HCT116 (cell line): ENCODE results near the gene SLC16A3. TPM values are rescaled to one million over a fixed set of nuclear protein-coding genes. Genes with fewer than 3 reads are reported as not detected.

ENCODE experiments used
- ATAC-seq: fragments of 200-7000 bp; cut with Tn5 transposase; 2 replicates; pipeline ENCODE4 v1.9.1; 2020; ENCODE audit warnings: mild to moderate bottlenecking, moderate library complexity
- BruUV-seq: library from RNA; stranded (reverse); fragments of 400-500 nt; replicated peaks from 2 replicates; lab custom pipeline; 2021; lab: Mats Ljungman, UMichigan
- CTCF ChIA-PET: fragments of 300-600 bp; sonication (Branson Sonifier 250); formaldehyde crosslinking; loops from one replicate; lab custom pipeline; 2021; ENCODE audit warnings: antibody characterized with exemption; lab: Charles Lee
- POLR2A ChIA-PET: fragments of 300-600, 350-600 bp; sonication (Branson Sonifier 250); formaldehyde crosslinking; loops from one replicate; lab custom pipeline; 2021; ENCODE audit warnings: antibody characterized with exemption; lab: Charles Lee
- RAD21 ChIA-PET, 2 experiments: fragments of 300-600 bp; sonication (Branson Sonifier 250); formaldehyde crosslinking; loops; one replicate each; lab custom pipeline; 2023; ENCODE audit warnings: low total read pairs in 2 of 2; ENCODE audit not compliant: uncharacterized antibody in 2 of 2, unreplicated experiment in 2 of 2, low non-redundant PET in 1 of 2; lab: Charles Lee
- DNase-seq: peaks from one replicate; pipeline ENCODE4 v3.0.0-alpha.2; 2010; ENCODE audit warnings: low read depth, low spot score
- H2AFZ ChIP-seq: fragments of 200-600 bp; shearing (Covaris generic), sonication (generic); 2 replicates; pipeline ENCODE4 v1.6.1; 2017; ENCODE audit warnings: low read depth, mixed run types, mixed read lengths, antibody characterized with exemption, low read length; ENCODE audit not compliant: poor library complexity, severe bottlenecking
- H3K27ac ChIP-seq: 2 replicates; pipeline ENCODE4 v1.5.1; 2012; ENCODE audit warnings: low read depth, low read length
- H3K27me3 ChIP-seq: fragments of 200-600 bp; sonication (generic); 2 replicates; pipeline ENCODE4 v1.6.1; 2016; ENCODE audit warnings: mixed run types, low read length, mixed read lengths; ENCODE audit not compliant: insufficient read depth
- H3K36me3 ChIP-seq, 2 experiments: fragments of 200-500 bp in 1 of 2; fragments of 200-600 bp in 1 of 2; sonication (Bioruptor generic) in 1 of 2; sonication (generic) in 1 of 2; 2 replicates each; pipeline versions ENCODE4 v1.5.1 to v1.6.1; 2014 to 2016; ENCODE audit warnings: low read length in 2 of 2, inconsistent platforms in 1 of 2, mixed read lengths in 1 of 2, mixed run types in 1 of 2; ENCODE audit not compliant: insufficient read depth in 2 of 2, control insufficient read depth in 1 of 2
- H3K4me1 ChIP-seq, 2 experiments: fragments of 200-600 bp in 1 of 2; sonication (generic) in 1 of 2; 2 replicates each; pipeline versions ENCODE4 v1.5.1 to v1.6.1; 2012 to 2017; ENCODE audit warnings: low read length in 2 of 2, inconsistent platforms in 1 of 2, mild to moderate bottlenecking in 1 of 2, mixed read lengths in 1 of 2, mixed run types in 1 of 2, moderate library complexity in 1 of 2; ENCODE audit not compliant: insufficient read depth in 2 of 2, control insufficient read depth in 1 of 2
- H3K4me2 ChIP-seq: fragments of 200-600 bp; sonication (generic); 2 replicates; pipeline ENCODE4 v1.6.1; 2017; ENCODE audit warnings: mixed run types, low read length, mixed read lengths
- H3K4me3 ChIP-seq, 2 experiments: fragments of 200-600 bp in 1 of 2; sonication (generic) in 1 of 2; replicated peaks in 1 of 2; 2 replicates each; pipeline ENCODE4 v1.5.1; 2011 to 2016; ENCODE audit warnings: low read length in 2 of 2, control low read depth in 1 of 2, low read depth in 1 of 2, mild to moderate bottlenecking in 1 of 2, mixed read lengths in 1 of 2, mixed run types in 1 of 2
- H3K79me2 ChIP-seq: fragments of 200-600 bp; sonication (generic); 2 replicates; pipeline ENCODE4 v1.6.1; 2017; ENCODE audit warnings: mild to moderate bottlenecking, mixed run types, low read length, moderate library complexity, mixed read lengths; ENCODE audit not compliant: insufficient read depth
- H3K9ac ChIP-seq: fragments of 200-600 bp; sonication (generic); 2 replicates; pipeline ENCODE4 v1.6.1; 2016; ENCODE audit warnings: low read length, mixed read lengths
- H3K9me2 ChIP-seq: fragments of 200-600 bp; sonication (generic), shearing (Covaris generic); 2 replicates; pipeline ENCODE4 v1.6.1; 2017; ENCODE audit warnings: mixed run types, mild to moderate bottlenecking, moderate library complexity; ENCODE audit not compliant: insufficient read depth
- H3K9me3 ChIP-seq, 2 experiments: fragments of 200-500 bp in 1 of 2; fragments of 200-600 bp in 1 of 2; sonication (Bioruptor generic) in 1 of 2; sonication (generic) in 1 of 2; 2 replicates each; pipeline ENCODE4 v1.6.1; 2014 to 2017; ENCODE audit warnings: low read length in 2 of 2, mixed read lengths in 2 of 2, inconsistent platforms in 1 of 2, low read depth in 1 of 2, mild to moderate bottlenecking in 1 of 2, mixed run types in 1 of 2, moderate library complexity in 1 of 2; ENCODE audit not compliant: control insufficient read depth in 1 of 2, insufficient read depth in 1 of 2
- H4K20me1 ChIP-seq: fragments of 200-600 bp; sonication (generic), shearing (Covaris generic); 2 replicates; pipeline ENCODE4 v1.6.1; 2017; ENCODE audit warnings: mixed run types, mild to moderate bottlenecking, moderate library complexity; ENCODE audit not compliant: insufficient read depth
- ATF3 ChIP-seq: IDR thresholded peaks from 2 replicates; pipeline ENCODE4 v1.6.1; 2012
- CBX3 ChIP-seq: IDR thresholded peaks from 2 replicates; pipeline ENCODE4 v1.6.1; 2012; ENCODE audit warnings: low read depth
- CEBPB ChIP-seq: IDR thresholded peaks from 2 replicates; pipeline ENCODE4 v1.6.1; 2012; ENCODE audit warnings: low read depth
- EGR1 ChIP-seq: IDR thresholded peaks from 2 replicates; pipeline ENCODE4 v1.6.1; 2012; ENCODE audit warnings: low read depth
- EZH2 ChIP-seq: fragments of 200-600 bp; sonication (generic); IDR thresholded peaks from 2 replicates; pipeline ENCODE4 v1.6.1; 2017; ENCODE audit warnings: antibody characterized with exemption, mixed run types
- FOSL1 ChIP-seq: IDR thresholded peaks from 2 replicates; pipeline ENCODE4 v1.6.1; 2012; ENCODE audit warnings: low read depth
- JUND ChIP-seq: IDR thresholded peaks from 2 replicates; pipeline ENCODE4 v1.6.1; 2012
- POLR2A ChIP-seq: IDR thresholded peaks from 2 replicates; pipeline ENCODE4 v1.7.0; 2011; ENCODE audit warnings: borderline replicate concordance; ENCODE audit not compliant: insufficient read depth, insufficient read length; ENCODE audit errors: extremely low read depth
- POLR2AphosphoS5 ChIP-seq: IDR thresholded peaks from 2 replicates; pipeline ENCODE4 v1.6.1; 2011; ENCODE audit warnings: mild to moderate bottlenecking, low read depth, low read length, moderate library complexity
- RAD21 ChIP-seq: IDR thresholded peaks from 2 replicates; pipeline ENCODE4 v1.6.1; 2012; ENCODE audit warnings: low read depth, mild to moderate bottlenecking
- SP1 ChIP-seq: IDR thresholded peaks from 2 replicates; pipeline ENCODE4 v1.6.1; 2012; ENCODE audit warnings: low read depth
- SRF ChIP-seq: IDR thresholded peaks from 2 replicates; pipeline ENCODE4 v1.6.1; 2012; ENCODE audit warnings: low read depth
- TCF7L2 ChIP-seq: IDR thresholded peaks from 2 replicates; pipeline ENCODE4 v1.7.0; 2011; ENCODE audit warnings: borderline replicate concordance, inconsistent platforms; ENCODE audit not compliant: insufficient read depth, insufficient read length; ENCODE audit errors: extremely low read depth
- YY1 ChIP-seq: IDR thresholded peaks from 2 replicates; pipeline ENCODE4 v1.6.1; 2011; ENCODE audit warnings: low read length, low read depth, moderate library complexity, mild to moderate bottlenecking; ENCODE audit not compliant: insufficient replicate concordance; ENCODE audit errors: extremely low read depth
- ZFX ChIP-seq: fragments of 450-650 bp; IDR thresholded peaks from 2 replicates; pipeline ENCODE4 v1.6.1; 2017
- ZNF274 ChIP-seq: fragments of 200-500 bp; sonication (Bioruptor generic); IDR thresholded peaks from 2 replicates; pipeline ENCODE4 v1.6.1; 2014; ENCODE audit warnings: mild to moderate bottlenecking, low read depth, low read length, inconsistent platforms
- intact Hi-C: fragments of 100-400 bp; cut with micrococcal nuclease; formaldehyde crosslinking; loops from 2 replicates; pipeline ENCODE4 v1.10.0; 2022
- total RNA-seq: library from RNA; stranded (reverse); gene quantifications from one replicate; pipeline ENCODE4 v1.2.1, GENCODE V29; 2021; ENCODE audit not compliant: unreplicated experiment
- TF ChIP-seq, protein P1 (sequence below): IDR thresholded peaks from 2 replicates; pipeline ENCODE4 v1.6.1; 2012; ENCODE audit warnings: low read depth
- TF ChIP-seq, protein P2 (sequence below): IDR thresholded peaks from 2 replicates; pipeline ENCODE4 v1.6.1; 2012

Gene SLC16A3
- total RNA-seq, 1 experiment from 2014 or later, result 445 TPM

DNA sequence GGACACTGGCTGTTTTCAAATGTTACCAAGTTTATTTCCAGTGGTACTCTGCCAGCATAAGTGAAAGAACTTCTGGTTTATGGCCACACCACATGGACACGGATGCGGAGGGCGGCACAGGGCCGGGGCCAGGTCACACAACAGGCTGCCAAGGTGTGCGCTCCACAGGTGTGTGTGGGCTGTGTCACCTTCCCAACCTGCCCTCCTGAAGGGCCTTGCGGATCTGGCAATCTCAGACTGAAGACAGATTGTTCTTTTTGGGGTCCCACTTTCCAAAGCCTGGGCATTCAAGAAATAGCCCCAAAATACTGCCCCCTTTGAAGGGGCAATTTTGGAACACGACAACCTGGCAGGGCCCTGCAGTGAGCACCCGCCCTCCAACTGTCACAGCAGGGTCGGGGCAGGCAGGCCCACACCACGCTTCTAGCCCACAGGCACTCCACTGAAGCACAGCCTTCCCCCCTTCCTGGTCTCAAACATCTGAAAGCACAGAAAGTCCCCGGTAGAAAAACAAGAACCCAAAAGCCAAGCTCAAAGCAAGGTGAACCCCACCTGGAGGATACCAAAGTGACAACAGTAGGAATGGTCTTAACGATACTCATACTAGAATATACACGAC, 41.1 kb downstream of the SLC16A3 start (continued):
- TF ChIP-seq, protein P1, sequence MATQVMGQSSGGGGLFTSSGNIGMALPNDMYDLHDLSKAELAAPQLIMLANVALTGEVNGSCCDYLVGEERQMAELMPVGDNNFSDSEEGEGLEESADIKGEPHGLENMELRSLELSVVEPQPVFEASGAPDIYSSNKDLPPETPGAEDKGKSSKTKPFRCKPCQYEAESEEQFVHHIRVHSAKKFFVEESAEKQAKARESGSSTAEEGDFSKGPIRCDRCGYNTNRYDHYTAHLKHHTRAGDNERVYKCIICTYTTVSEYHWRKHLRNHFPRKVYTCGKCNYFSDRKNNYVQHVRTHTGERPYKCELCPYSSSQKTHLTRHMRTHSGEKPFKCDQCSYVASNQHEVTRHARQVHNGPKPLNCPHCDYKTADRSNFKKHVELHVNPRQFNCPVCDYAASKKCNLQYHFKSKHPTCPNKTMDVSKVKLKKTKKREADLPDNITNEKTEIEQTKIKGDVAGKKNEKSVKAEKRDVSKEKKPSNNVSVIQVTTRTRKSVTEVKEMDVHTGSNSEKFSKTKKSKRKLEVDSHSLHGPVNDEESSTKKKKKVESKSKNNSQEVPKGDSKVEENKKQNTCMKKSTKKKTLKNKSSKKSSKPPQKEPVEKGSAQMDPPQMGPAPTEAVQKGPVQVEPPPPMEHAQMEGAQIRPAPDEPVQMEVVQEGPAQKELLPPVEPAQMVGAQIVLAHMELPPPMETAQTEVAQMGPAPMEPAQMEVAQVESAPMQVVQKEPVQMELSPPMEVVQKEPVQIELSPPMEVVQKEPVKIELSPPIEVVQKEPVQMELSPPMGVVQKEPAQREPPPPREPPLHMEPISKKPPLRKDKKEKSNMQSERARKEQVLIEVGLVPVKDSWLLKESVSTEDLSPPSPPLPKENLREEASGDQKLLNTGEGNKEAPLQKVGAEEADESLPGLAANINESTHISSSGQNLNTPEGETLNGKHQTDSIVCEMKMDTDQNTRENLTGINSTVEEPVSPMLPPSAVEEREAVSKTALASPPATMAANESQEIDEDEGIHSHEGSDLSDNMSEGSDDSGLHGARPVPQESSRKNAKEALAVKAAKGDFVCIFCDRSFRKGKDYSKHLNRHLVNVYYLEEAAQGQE, result no peak
- TF ChIP-seq EZH2 (no peak), POLR2AphosphoS5 (no peak), POLR2A (no peak), ZFX (no peak), ATF3 (no peak), CBX3 (no peak), SP1 (no peak)

DNA sequence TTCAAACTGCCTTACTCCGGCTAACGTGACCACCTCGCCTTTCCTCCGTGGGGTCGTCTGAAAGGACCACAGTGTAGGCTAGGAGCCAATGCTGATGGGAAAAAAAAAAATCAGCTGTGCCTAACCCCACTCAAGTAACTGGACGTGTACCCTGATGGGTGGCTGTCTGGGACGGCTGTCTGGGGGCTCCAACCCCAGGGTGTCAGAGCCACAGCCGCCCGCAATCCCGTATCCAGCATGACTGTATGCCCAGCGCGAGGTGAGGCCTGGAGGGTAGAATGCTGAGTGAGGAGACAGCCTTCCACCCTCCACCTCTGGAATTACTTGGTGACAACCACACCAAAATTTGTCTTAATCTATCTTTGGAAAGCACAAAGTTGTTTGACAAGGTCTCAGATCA, 41.8 kb downstream of the SLC16A3 start:
- Histone ChIP-seq H4K20me1 (peaks cover 42% of the 10 kb centered on the region; the same call in 1 of the 2 replicates), H3K27ac (no peak overlapping the region; the same call in 1 of the 2 replicates), H3K9me2 (no peaks in the 10 kb centered on the region), H3K4me3 (no peak overlapping the region), H3K36me3 (peaks cover 21 to 40% of the 10 kb centered on the region in 2 experiments), H3K4me1 (peaks cover 30 to 64% of the 10 kb centered on the region in 2 experiments), H3K4me2 (no peak overlapping the region), H2AFZ (no peak overlapping the region), H3K9me3 (no peaks in the 10 kb centered on the region), H3K27me3 (no peaks in the 10 kb centered on the region), H3K9ac (no peak overlapping the region), H3K79me2 (peaks cover 75% of the 10 kb centered on the region)
- no peak for DNase-seq
- ATAC-seq, result no peak
- no TSS peak for BruUV-seq
- ChIA-PET CTCF (no interaction called here), POLR2A (interaction anchor here (0.6 kb wide), 1 partner anchor 13 kb away, joined by 5 read pairs; no protein-coding TSS in a partner anchor), RAD21 (no interaction called here)
- intact Hi-C loops, result no loop called here
- TF ChIP-seq POLR2AphosphoS5 (no peak), EZH2 (no peak), CBX3 (no peak), EGR1 (no peak), TCF7L2 (no peak), YY1 (no peak), ZFX (no peak), JUND (no peak), FOSL1 (no peak), SP1 (no peak), RAD21 (no peak), ZNF274 (no peak), SRF (no peak), POLR2A (no peak), CEBPB (no peak)
- TF ChIP-seq, protein P1, result no peak
- TF ChIP-seq, protein P2, sequence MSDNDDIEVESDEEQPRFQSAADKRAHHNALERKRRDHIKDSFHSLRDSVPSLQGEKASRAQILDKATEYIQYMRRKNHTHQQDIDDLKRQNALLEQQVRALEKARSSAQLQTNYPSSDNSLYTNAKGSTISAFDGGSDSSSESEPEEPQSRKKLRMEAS, result no peak
